ENCODE data around the gene NFATC1.

NFATC1 gene

GRCh38 chr18:79549638-79550000 is 153.9 kb downstream of the NFATC1 start:
- no peak for DNase-seq (ENCODE audit: low read depth, low spot score)
- TF ChIP-seq ZNF274 (IDR thresholded peaks at IDR 0.05; ENCODE audit: low read depth, low read length): no peak
- no peak for TF ChIP-seq SUZ12 (IDR thresholded peaks at IDR 0.05; ENCODE audit: extremely low read depth, insufficient read depth, insufficient read length)
- TF ChIP-seq YY1 (IDR thresholded peaks at IDR 0.05; ENCODE audit: insufficient read depth, insufficient read length): no peak
- Histone ChIP-seq H3K9me3 (ENCODE audit: insufficient read depth, low read length) (peaks cover 20% of the 10 kb centered on the region; the same call in 1 of the 2 replicates), H3K4me3 (ENCODE audit: insufficient read length, low read depth) (no peak overlapping the region), H3K9ac (ENCODE audit: insufficient read length, low read depth) (no peak overlapping the region), H3K36me3 (ENCODE audit: insufficient read depth, insufficient read length, low read length) (no peaks in the 10 kb centered on the region), H3K27me3 (ENCODE audit: insufficient read depth, insufficient read length) (no peaks in the 10 kb centered on the region), H3K4me1 (ENCODE audit: insufficient read depth, insufficient read length) (peaks cover 7% of the 10 kb centered on the region)

DNA sequence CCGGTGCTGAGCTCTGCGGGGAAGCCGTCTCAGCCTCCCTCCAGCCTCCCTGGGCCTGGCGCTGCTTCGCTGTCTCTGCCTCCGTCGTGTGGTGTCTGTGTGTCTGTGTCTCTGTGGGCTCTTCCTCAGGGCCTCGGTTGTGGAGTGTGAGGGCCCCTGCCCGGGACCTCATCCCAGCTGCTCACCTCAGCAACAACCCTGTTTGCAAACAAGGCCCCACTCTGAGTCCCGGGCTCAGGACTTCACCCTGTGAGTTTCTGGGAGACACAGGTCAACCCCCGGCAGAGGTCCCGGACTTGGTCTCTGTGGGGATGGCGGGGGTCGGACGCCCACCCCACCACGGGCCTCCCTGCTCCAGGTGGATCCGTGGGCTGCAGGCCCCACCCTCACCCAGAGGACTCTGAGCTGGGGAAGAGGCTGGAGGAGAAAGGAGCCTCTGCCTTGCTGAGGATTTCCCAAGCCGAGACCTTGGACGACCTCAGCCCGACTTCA is 156.5 kb downstream of the NFATC1 start:
- DNase-seq (ENCODE audit: low read depth, low spot score): no peak
- peaks cover 4% of the 10 kb centered on the region for H3K4me1 ChIP-seq (ENCODE audit: insufficient read depth, insufficient read length)
- no peak for TF ChIP-seq ZNF274 (IDR thresholded peaks at IDR 0.05; ENCODE audit: low read depth, low read length)
- TF ChIP-seq SUZ12 (IDR thresholded peaks at IDR 0.05; ENCODE audit: extremely low read depth, insufficient read depth, insufficient read length): no peak
- TF ChIP-seq YY1 (IDR thresholded peaks at IDR 0.05; ENCODE audit: insufficient read depth, insufficient read length): no peak
- no peaks in the 10 kb centered on the region for H3K27me3 ChIP-seq (ENCODE audit: insufficient read depth, insufficient read length)
- peaks cover 20% of the 10 kb centered on the region; the same call in 1 of the 2 replicates for H3K9me3 ChIP-seq (ENCODE audit: insufficient read depth, low read length)
- no peak overlapping the region for H3K9ac ChIP-seq (ENCODE audit: insufficient read length, low read depth)
- H3K4me3 ChIP-seq (ENCODE audit: insufficient read length, low read depth): no peak overlapping the region
- no peaks in the 10 kb centered on the region for H3K36me3 ChIP-seq (ENCODE audit: insufficient read depth, insufficient read length, low read length)

- Histone ChIP-seq H3K4me1 (ENCODE audit: insufficient read depth, insufficient read length) (peaks cover 3% of the 10 kb centered on the region), H3K4me3 (ENCODE audit: insufficient read length, low read depth) (no peak overlapping the region), H3K36me3 (ENCODE audit: insufficient read depth, insufficient read length, low read length) (no peaks in the 10 kb centered on the region), H3K9ac (ENCODE audit: insufficient read length, low read depth) (no peak overlapping the region), H3K27me3 (ENCODE audit: insufficient read depth, insufficient read length) (no peaks in the 10 kb centered on the region), H3K9me3 (ENCODE audit: insufficient read depth, low read length) (peaks cover 18% of the 10 kb centered on the region; the same call in 1 of the 2 replicates)
- no peak for DNase-seq (ENCODE audit: low read depth, low spot score)
- TF ChIP-seq ZNF274 (IDR thresholded peaks at IDR 0.05; ENCODE audit: low read depth, low read length) (no peak), YY1 (IDR thresholded peaks at IDR 0.05; ENCODE audit: insufficient read depth, insufficient read length) (no peak), SUZ12 (IDR thresholded peaks at IDR 0.05; ENCODE audit: extremely low read depth, insufficient read depth, insufficient read length) (no peak)
These were observed 157.0 kb downstream of the NFATC1 start for GRCh38 chr18:79552696-79553095.

DNA sequence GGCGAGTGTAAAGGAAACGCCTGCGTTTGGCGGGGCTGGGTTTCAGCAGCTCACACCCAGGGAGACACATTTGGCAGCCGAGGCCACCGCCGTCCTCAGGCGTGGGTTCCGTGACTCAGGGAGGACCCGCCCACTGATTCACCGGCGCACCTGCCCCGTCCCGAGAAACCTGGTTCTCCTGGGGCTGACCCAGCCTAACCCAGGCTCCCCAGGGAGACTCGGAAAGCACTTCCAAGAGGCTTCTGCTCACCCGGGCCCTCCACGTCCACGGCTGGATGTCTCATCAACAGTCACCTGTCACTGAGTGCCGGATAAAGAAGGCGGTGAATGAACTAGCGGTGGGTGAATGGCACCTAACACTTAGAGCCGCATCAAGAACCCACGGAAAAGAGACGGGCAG is 157.4 kb downstream of the NFATC1 start:
- Histone ChIP-seq H3K9me3 (ENCODE audit: insufficient read depth, low read length) (peaks cover 14% of the 10 kb centered on the region; the same call in 1 of the 2 replicates), H3K27me3 (ENCODE audit: insufficient read depth, insufficient read length) (no peaks in the 10 kb centered on the region), H3K36me3 (ENCODE audit: insufficient read depth, insufficient read length, low read length) (no peaks in the 10 kb centered on the region), H3K4me3 (ENCODE audit: insufficient read length, low read depth) (no peak overlapping the region), H3K9ac (ENCODE audit: insufficient read length, low read depth) (no peak overlapping the region), H3K4me1 (ENCODE audit: insufficient read depth, insufficient read length) (peaks cover 2% of the 10 kb centered on the region)
- no peak for TF ChIP-seq YY1 (IDR thresholded peaks at IDR 0.05; ENCODE audit: insufficient read depth, insufficient read length)
- no peak for TF ChIP-seq SUZ12 (IDR thresholded peaks at IDR 0.05; ENCODE audit: extremely low read depth, insufficient read depth, insufficient read length)
- no peak for TF ChIP-seq ZNF274 (IDR thresholded peaks at IDR 0.05; ENCODE audit: low read depth, low read length)
- DNase-seq (ENCODE audit: low read depth, low spot score): no peak

DNA sequence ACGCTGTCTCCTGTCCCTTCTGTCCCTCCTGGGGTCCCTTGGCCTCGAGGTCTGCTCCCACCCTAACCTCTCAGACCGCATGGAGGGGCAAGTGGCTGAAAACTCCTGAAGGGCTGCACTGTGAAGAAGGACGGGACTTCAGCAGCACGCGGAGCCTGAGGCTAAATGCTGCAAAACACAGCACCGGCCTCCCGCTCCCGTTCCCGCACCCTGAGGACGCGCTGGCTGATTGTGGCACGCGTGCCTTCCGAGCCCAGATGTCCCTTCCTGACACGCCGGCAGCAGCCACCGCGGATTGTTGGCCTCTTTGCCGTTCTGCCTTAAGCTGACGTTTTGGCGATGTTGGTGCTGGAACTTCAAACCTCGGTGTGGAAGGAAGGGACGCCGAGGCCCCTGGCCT is 158.0 kb downstream of the NFATC1 start:
- DNase-seq (ENCODE audit: low read depth, low spot score): no peak
- Histone ChIP-seq H3K9ac (ENCODE audit: insufficient read length, low read depth) (no peak overlapping the region), H3K4me1 (ENCODE audit: insufficient read depth, insufficient read length) (peaks cover 2% of the 10 kb centered on the region)

GRCh38 chr18:79554321-79554720 is 158.6 kb downstream of the NFATC1 start:
- Histone ChIP-seq H3K9me3 (ENCODE audit: insufficient read depth, low read length) (peaks cover 2% of the 10 kb centered on the region; the same call in 1 of the 2 replicates), H3K27me3 (ENCODE audit: insufficient read depth, insufficient read length) (no peaks in the 10 kb centered on the region), H3K4me1 (ENCODE audit: insufficient read depth, insufficient read length) (peaks cover 2% of the 10 kb centered on the region), H3K36me3 (ENCODE audit: insufficient read depth, insufficient read length, low read length) (no peaks in the 10 kb centered on the region), H3K9ac (ENCODE audit: insufficient read length, low read depth) (no peak overlapping the region), H3K4me3 (ENCODE audit: insufficient read length, low read depth) (no peak overlapping the region)
- no peak for DNase-seq (ENCODE audit: low read depth, low spot score)
- TF ChIP-seq YY1 (IDR thresholded peaks at IDR 0.05; ENCODE audit: insufficient read depth, insufficient read length): no peak
- TF ChIP-seq SUZ12 (IDR thresholded peaks at IDR 0.05; ENCODE audit: extremely low read depth, insufficient read depth, insufficient read length): no peak
- TF ChIP-seq ZNF274 (IDR thresholded peaks at IDR 0.05; ENCODE audit: low read depth, low read length): no peak

More for the DNA sequence above, 158.0 kb downstream of the NFATC1 start:
- no peaks in the 10 kb centered on the region for H3K27me3 ChIP-seq (ENCODE audit: insufficient read depth, insufficient read length)
- TF ChIP-seq ZNF274 (IDR thresholded peaks at IDR 0.05; ENCODE audit: low read depth, low read length) (no peak), SUZ12 (IDR thresholded peaks at IDR 0.05; ENCODE audit: extremely low read depth, insufficient read depth, insufficient read length) (no peak), YY1 (IDR thresholded peaks at IDR 0.05; ENCODE audit: insufficient read depth, insufficient read length) (no peak)
- H3K4me3 ChIP-seq (ENCODE audit: insufficient read length, low read depth): no peak overlapping the region
- H3K9me3 ChIP-seq (ENCODE audit: insufficient read depth, low read length): peaks cover 8% of the 10 kb centered on the region; the same call in 1 of the 2 replicates
- no peaks in the 10 kb centered on the region for H3K36me3 ChIP-seq (ENCODE audit: insufficient read depth, insufficient read length, low read length)

GRCh38 chr18:79554945-79555645 is 159.4 kb downstream of the NFATC1 start:
- no peak for TF ChIP-seq ZNF274 (IDR thresholded peaks at IDR 0.05; ENCODE audit: low read depth, low read length)
- no peak for TF ChIP-seq SUZ12 (IDR thresholded peaks at IDR 0.05; ENCODE audit: extremely low read depth, insufficient read depth, insufficient read length)
- TF ChIP-seq YY1 (IDR thresholded peaks at IDR 0.05; ENCODE audit: insufficient read depth, insufficient read length): no peak
- no peaks in the 10 kb centered on the region for H3K36me3 ChIP-seq (ENCODE audit: insufficient read depth, insufficient read length, low read length)
- no peaks in the 10 kb centered on the region for H3K9me3 ChIP-seq (ENCODE audit: insufficient read depth, low read length)
- H3K4me1 ChIP-seq (ENCODE audit: insufficient read depth, insufficient read length): peaks cover 2% of the 10 kb centered on the region
- no peak overlapping the region for H3K4me3 ChIP-seq (ENCODE audit: insufficient read length, low read depth)
- no peak overlapping the region for H3K9ac ChIP-seq (ENCODE audit: insufficient read length, low read depth)
- no peak for DNase-seq (ENCODE audit: low read depth, low spot score)
- H3K27me3 ChIP-seq (ENCODE audit: insufficient read depth, insufficient read length): no peaks in the 10 kb centered on the region

All from NT2/D1 (cell line).